Measurements from ENCODE around the gene PITRM1.

PITRM1 gene

DNA sequence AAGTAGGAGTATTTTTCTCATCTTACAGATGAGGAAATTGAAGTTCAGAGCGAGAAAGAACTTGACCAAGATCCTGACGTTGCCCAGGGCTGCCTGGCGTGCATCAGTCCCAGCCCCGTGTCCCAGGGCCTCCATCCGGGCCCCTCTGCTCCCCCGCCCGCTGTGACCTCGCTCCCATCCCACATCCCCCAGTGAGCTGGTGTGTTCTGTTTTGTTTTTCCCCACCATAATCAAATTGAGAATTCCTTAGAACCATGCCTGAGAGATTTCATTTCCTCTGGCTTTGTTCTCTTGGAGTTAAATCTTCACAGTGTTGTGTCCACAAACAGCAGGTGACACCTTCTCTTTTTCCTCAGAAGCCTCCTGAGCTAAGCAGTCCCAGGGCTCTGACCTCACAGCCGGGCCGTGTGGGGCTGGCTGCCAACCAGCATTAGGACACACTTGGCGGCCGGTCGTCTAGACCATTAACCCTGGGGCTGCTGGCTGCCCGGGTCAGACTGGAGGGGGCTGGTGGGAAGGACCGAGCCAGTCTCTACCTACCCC lies 60.9 kb downstream of the PITRM1 start:
- no peak for DNase-seq
- H2AFZ ChIP-seq (ENCODE audit: low read depth, low read length) = no peak overlapping the region
- peaks cover 38% of the 10 kb centered on the region for H4K20me1 ChIP-seq (ENCODE audit: insufficient read depth, low read length)
- H3K9me3 ChIP-seq (ENCODE audit: insufficient read depth, low read length, severe bottlenecking) = no peaks in the 10 kb centered on the region
- no peaks in the 10 kb centered on the region for H3K27me3 ChIP-seq (ENCODE audit: insufficient read depth, low read length, poor library complexity)
- H3K36me3 ChIP-seq (ENCODE audit: insufficient read depth, low read length) = peaks cover 96% of the 10 kb centered on the region
- H3K4me1 ChIP-seq (ENCODE audit: insufficient read depth, low read length) = no peaks in the 10 kb centered on the region
- no peak overlapping the region for H3K9ac ChIP-seq (ENCODE audit: low read depth, low read length)
- no peak overlapping the region for H3K27ac ChIP-seq (ENCODE audit: low read length)
- H3K4me3 ChIP-seq (ENCODE audit: low read depth in 1 of 2, low read length in 2 of 2) = no peak overlapping the region
- H3K79me2 ChIP-seq (ENCODE audit: insufficient read depth, low read length) = peaks cover 6% of the 10 kb centered on the region
- H3K4me2 ChIP-seq (ENCODE audit: insufficient read depth, low read length) = no peak overlapping the region
- TF ChIP-seq, protein P1, sequence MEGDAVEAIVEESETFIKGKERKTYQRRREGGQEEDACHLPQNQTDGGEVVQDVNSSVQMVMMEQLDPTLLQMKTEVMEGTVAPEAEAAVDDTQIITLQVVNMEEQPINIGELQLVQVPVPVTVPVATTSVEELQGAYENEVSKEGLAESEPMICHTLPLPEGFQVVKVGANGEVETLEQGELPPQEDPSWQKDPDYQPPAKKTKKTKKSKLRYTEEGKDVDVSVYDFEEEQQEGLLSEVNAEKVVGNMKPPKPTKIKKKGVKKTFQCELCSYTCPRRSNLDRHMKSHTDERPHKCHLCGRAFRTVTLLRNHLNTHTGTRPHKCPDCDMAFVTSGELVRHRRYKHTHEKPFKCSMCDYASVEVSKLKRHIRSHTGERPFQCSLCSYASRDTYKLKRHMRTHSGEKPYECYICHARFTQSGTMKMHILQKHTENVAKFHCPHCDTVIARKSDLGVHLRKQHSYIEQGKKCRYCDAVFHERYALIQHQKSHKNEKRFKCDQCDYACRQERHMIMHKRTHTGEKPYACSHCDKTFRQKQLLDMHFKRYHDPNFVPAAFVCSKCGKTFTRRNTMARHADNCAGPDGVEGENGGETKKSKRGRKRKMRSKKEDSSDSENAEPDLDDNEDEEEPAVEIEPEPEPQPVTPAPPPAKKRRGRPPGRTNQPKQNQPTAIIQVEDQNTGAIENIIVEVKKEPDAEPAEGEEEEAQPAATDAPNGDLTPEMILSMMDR (IDR thresholded peaks at IDR 0.05; ENCODE audit: borderline replicate concordance, extremely low read depth, low read length, poor library complexity, severe bottlenecking) = no peak
- no peak for TF ChIP-seq EZH2 (IDR thresholded peaks at IDR 0.05; ENCODE audit: borderline replicate concordance, low read depth, low read length, severe bottlenecking)
- ATAC-seq (ENCODE audit: insufficient read depth, low read depth) = no peak

DNA sequence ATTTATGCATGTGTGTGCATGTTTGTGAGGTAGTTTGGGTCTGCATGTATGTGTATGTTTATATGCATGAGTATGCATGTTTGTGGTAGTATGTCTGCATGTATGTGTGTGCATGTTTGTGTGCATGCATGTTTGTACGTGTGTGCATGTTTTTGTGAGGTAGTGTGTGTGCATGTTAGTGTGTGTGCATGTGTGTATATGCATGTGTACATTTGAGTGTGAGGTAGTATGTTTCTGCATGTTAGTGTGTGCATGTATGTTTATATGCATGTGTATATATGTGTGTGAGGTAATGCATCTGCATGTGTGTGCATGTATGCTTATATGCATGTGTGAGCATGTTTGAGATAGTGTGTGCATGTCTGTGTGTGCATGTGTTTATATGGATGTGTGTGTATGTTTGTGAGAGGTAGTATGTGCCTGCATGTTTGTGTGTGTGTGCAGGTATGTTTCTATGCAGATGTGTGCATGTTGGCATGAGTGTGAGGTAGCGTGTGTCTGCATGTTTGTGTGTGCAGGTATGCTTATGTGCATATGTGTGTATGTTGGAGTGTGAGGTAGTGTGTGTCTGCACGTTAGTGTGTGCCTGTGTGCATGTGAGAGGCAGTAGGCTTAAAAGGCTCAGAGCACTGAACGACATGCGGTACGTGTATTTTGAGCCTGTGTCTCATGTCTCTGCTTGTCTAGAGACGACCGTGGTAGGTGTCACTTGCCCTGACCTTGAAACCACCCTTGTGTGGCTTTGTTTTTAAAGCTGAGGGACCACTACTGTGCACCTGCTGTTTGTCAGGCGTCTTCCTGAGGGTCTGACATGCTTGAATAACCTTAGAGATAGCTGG lies 61.6 kb downstream of the PITRM1 start:
- peaks cover 89% of the 10 kb centered on the region for H3K36me3 ChIP-seq (ENCODE audit: insufficient read depth, low read length)

DNA sequence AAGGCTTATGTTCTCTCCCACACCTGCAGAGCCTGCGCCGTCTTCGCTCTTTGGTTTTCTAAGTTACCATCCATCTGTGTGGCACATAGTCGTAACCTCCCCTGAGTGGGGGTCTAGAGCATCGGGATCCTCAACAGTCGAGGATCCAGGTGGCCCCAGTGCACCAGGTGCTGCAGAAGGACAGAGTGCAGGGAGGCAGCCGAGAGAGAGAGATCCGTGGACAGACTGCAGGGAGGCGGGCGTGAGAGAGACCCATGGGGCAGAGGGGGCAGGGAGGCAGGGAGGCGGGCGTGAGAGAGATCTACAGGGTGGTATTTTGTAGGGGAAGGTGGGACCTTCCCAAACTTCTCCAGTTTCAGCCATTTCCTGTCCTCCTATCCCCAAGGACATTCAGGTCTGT lies 62.9 kb downstream of the PITRM1 start:
- Histone ChIP-seq H4K20me1 (ENCODE audit: insufficient read depth, low read length) (peaks cover 45% of the 10 kb centered on the region), H3K79me2 (ENCODE audit: insufficient read depth, low read length) (peaks cover 6% of the 10 kb centered on the region), H3K36me3 (ENCODE audit: insufficient read depth, low read length) (peaks cover 89% of the 10 kb centered on the region), H3K4me2 (ENCODE audit: insufficient read depth, low read length) (no peak overlapping the region), H2AFZ (ENCODE audit: low read depth, low read length) (no peak overlapping the region), H3K9ac (ENCODE audit: low read depth, low read length) (no peak overlapping the region), H3K4me3 (ENCODE audit: low read depth in 1 of 2, low read length in 2 of 2) (no peak overlapping the region), H3K27me3 (ENCODE audit: insufficient read depth, low read length, poor library complexity) (no peaks in the 10 kb centered on the region), H3K9me3 (ENCODE audit: insufficient read depth, low read length, severe bottlenecking) (no peaks in the 10 kb centered on the region), H3K27ac (ENCODE audit: low read length) (no peak overlapping the region), H3K4me1 (ENCODE audit: insufficient read depth, low read length) (no peaks in the 10 kb centered on the region)
- DNase-seq (no peak), ATAC-seq (ENCODE audit: insufficient read depth, low read depth) (no peak)
- TF ChIP-seq EZH2 (IDR thresholded peaks at IDR 0.05; ENCODE audit: borderline replicate concordance, low read depth, low read length, severe bottlenecking) = no peak
- TF ChIP-seq, protein P1 (IDR thresholded peaks at IDR 0.05; ENCODE audit: borderline replicate concordance, extremely low read depth, low read length, poor library complexity, severe bottlenecking) = no peak

More for the DNA sequence above, 61.6 kb downstream of the PITRM1 start:
- ATAC-seq (ENCODE audit: insufficient read depth, low read depth) (no peak), DNase-seq (no peak)
- H2AFZ ChIP-seq (ENCODE audit: low read depth, low read length) = no peak overlapping the region
- no peak overlapping the region for H3K4me2 ChIP-seq (ENCODE audit: insufficient read depth, low read length)
- H3K4me1 ChIP-seq (ENCODE audit: insufficient read depth, low read length) = no peaks in the 10 kb centered on the region
- no peaks in the 10 kb centered on the region for H3K27me3 ChIP-seq (ENCODE audit: insufficient read depth, low read length, poor library complexity)
- no peak overlapping the region for H3K4me3 ChIP-seq (ENCODE audit: low read depth in 1 of 2, low read length in 2 of 2)
- H3K9ac ChIP-seq (ENCODE audit: low read depth, low read length) = no peak overlapping the region
- no peaks in the 10 kb centered on the region for H3K9me3 ChIP-seq (ENCODE audit: insufficient read depth, low read length, severe bottlenecking)
- TF ChIP-seq EZH2 (IDR thresholded peaks at IDR 0.05; ENCODE audit: borderline replicate concordance, low read depth, low read length, severe bottlenecking) = no peak
- TF ChIP-seq, protein P1 (IDR thresholded peaks at IDR 0.05; ENCODE audit: borderline replicate concordance, extremely low read depth, low read length, poor library complexity, severe bottlenecking) = no peak
- H3K79me2 ChIP-seq (ENCODE audit: insufficient read depth, low read length) = peaks cover 6% of the 10 kb centered on the region
- no peak overlapping the region for H3K27ac ChIP-seq (ENCODE audit: low read length)
- H4K20me1 ChIP-seq (ENCODE audit: insufficient read depth, low read length) = peaks cover 38% of the 10 kb centered on the region

Data from DND-41 (cell line).